ENCODE results near the gene PAX8.

Gene PAX8

DNA sequence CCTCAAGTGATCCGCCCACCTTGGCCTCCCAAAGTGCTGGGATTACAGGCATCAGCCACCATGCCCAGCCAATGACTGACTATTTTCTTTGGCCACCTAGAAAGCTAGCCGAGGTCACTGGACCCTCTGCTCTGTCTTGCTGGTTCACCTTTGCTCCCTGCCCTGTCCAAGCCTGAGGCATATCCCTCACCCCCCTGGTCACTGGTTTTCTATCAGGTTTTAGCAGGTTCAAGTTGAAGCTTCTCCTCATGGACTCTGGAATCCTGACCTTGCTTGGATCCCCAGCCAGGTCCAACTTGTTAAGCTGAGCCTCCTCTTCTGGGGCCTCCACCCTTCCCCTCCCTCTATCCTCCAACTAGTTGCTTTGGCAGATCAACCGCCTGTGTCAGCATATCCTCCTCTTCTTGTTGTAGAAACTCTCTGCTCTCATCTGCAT lies 33.4 kb downstream of the PAX8 start:
- no peaks in the 10 kb centered on the region for H3F3A ChIP-seq (ENCODE audit: control insufficient read depth, insufficient read depth)
- H3K36me3 ChIP-seq (ENCODE audit: control insufficient read depth, low read length), result no peaks in the 10 kb centered on the region
- peaks cover 7% of the 10 kb centered on the region; the same call in 1 of the 2 replicates for H3K4me1 ChIP-seq (ENCODE audit: control insufficient read depth, low read length)
- H3K79me2 ChIP-seq (ENCODE audit: control insufficient read depth, low read length), result no peaks in the 10 kb centered on the region
- peaks cover 2% of the 10 kb centered on the region; the same call in 1 of the 2 replicates for H3K27me3 ChIP-seq (ENCODE audit: control insufficient read depth, low read length)
- H4K20me1 ChIP-seq (ENCODE audit: control insufficient read depth, insufficient read depth, low read depth, low read length), result no peaks in the 10 kb centered on the region
- H3K27ac ChIP-seq (ENCODE audit: low read depth, low read length), result no peak overlapping the region
- no peaks in the 10 kb centered on the region for H3K9me2 ChIP-seq (replicated peaks; ENCODE audit: control insufficient read depth, low read length)
- no peak overlapping the region for H3K4me2 ChIP-seq (ENCODE audit: low read length)
- no peak for TF ChIP-seq EZH2phosphoT487 (IDR thresholded peaks at IDR 0.05; ENCODE audit: borderline replicate concordance, low read length)
- TF ChIP-seq CTCF (IDR thresholded peaks at IDR 0.05; ENCODE audit: low read depth, low read length, poor library complexity, severe bottlenecking), result no peak
- no peak overlapping the region for H3K4me3 ChIP-seq (ENCODE audit: low read length)
- H3K9me3 ChIP-seq (ENCODE audit: control insufficient read depth, insufficient read depth, low read length), result no peaks in the 10 kb centered on the region

GRCh38 chr2:113242327-113242726 lies 36.4 kb downstream of the PAX8 start:
- Histone ChIP-seq H3K36me3 (ENCODE audit: control insufficient read depth, low read length) (no peaks in the 10 kb centered on the region), H3K9me3 (ENCODE audit: control insufficient read depth, insufficient read depth, low read length) (no peaks in the 10 kb centered on the region), H3K27ac (ENCODE audit: low read depth, low read length) (no peak overlapping the region), H3K4me1 (ENCODE audit: control insufficient read depth, low read length) (no peaks in the 10 kb centered on the region), H3K4me2 (ENCODE audit: low read length) (no peak overlapping the region), H4K20me1 (ENCODE audit: control insufficient read depth, insufficient read depth, low read depth, low read length) (no peaks in the 10 kb centered on the region), H3K4me3 (ENCODE audit: low read length) (no peak overlapping the region), H3K79me2 (ENCODE audit: control insufficient read depth, low read length) (no peaks in the 10 kb centered on the region), H3K9me2 (replicated peaks; ENCODE audit: control insufficient read depth, low read length) (no peaks in the 10 kb centered on the region), H3K27me3 (ENCODE audit: control insufficient read depth, low read length) (peaks cover 2% of the 10 kb centered on the region; the same call in 1 of the 2 replicates), H3F3A (ENCODE audit: control insufficient read depth, insufficient read depth) (no peaks in the 10 kb centered on the region)
- no peak for TF ChIP-seq CTCF (IDR thresholded peaks at IDR 0.05; ENCODE audit: low read depth, low read length, poor library complexity, severe bottlenecking)
- TF ChIP-seq EZH2phosphoT487 (IDR thresholded peaks at IDR 0.05; ENCODE audit: borderline replicate concordance, low read length), result no peak

GRCh38 chr2:113240915-113241911 lies 37.5 kb downstream of the PAX8 start:
- Histone ChIP-seq H3K9me2 (replicated peaks; ENCODE audit: control insufficient read depth, low read length) (no peaks in the 10 kb centered on the region), H3K36me3 (ENCODE audit: control insufficient read depth, low read length) (no peaks in the 10 kb centered on the region), H3K4me1 (ENCODE audit: control insufficient read depth, low read length) (no peaks in the 10 kb centered on the region), H3K4me2 (ENCODE audit: low read length) (no peak overlapping the region), H3K27me3 (ENCODE audit: control insufficient read depth, low read length) (peaks cover 2% of the 10 kb centered on the region; the same call in 1 of the 2 replicates), H3K9me3 (ENCODE audit: control insufficient read depth, insufficient read depth, low read length) (no peaks in the 10 kb centered on the region), H3K4me3 (ENCODE audit: low read length) (no peak overlapping the region), H3K79me2 (ENCODE audit: control insufficient read depth, low read length) (no peaks in the 10 kb centered on the region), H3K27ac (ENCODE audit: low read depth, low read length) (no peak overlapping the region), H3F3A (ENCODE audit: control insufficient read depth, insufficient read depth) (no peaks in the 10 kb centered on the region), H4K20me1 (ENCODE audit: control insufficient read depth, insufficient read depth, low read depth, low read length) (no peaks in the 10 kb centered on the region)
- TF ChIP-seq EZH2phosphoT487 (IDR thresholded peaks at IDR 0.05; ENCODE audit: borderline replicate concordance, low read length) (no peak), CTCF (IDR thresholded peaks at IDR 0.05; ENCODE audit: low read depth, low read length, poor library complexity, severe bottlenecking) (no peak)
